ENCODE results near the gene SLC5A6. TPM values are rescaled to one million over a fixed set of nuclear protein-coding genes. Genes with fewer than 3 reads are reported as not detected.
A peak's percentile ranks its signal among the peaks of the same experiment; 100 is the strongest.

The SLC5A6 gene
- total RNA-seq, 4 donors from 2014 or later: 30.4 to 33.4 (median 33.1) TPM

- Histone ChIP-seq H3K27me3 (no peaks in the 10 kb centered on the region), H3K4me3 (no peak overlapping the region), H3K27ac (no peak overlapping the region), H3K36me3 (peaks cover 85% of the 10 kb centered on the region), H3K4me1 (peaks cover 2% of the 10 kb centered on the region), H3K9me3 (no peaks in the 10 kb centered on the region)
- TF ChIP-seq POLR2AphosphoS5 (IDR thresholded peaks at IDR 0.05): no peak
- TF ChIP-seq EP300 (IDR thresholded peaks at IDR 0.05): no peak
- no peak for TF ChIP-seq CTCF (IDR thresholded peaks at IDR 0.05)
- no peak for TF ChIP-seq POLR2A (IDR thresholded peaks at IDR 0.05)
- peak in 1 of 2 donors; percentile 66 for DNase-seq (ENCODE audit: low spot score in 2 of 2)
- WGBS: 87% methylated on average over 8 of the region's 8 CpGs
Observed at GRCh38 chr2:27204566-27204965, 7.5 kb downstream of the SLC5A6 start.

DNA sequence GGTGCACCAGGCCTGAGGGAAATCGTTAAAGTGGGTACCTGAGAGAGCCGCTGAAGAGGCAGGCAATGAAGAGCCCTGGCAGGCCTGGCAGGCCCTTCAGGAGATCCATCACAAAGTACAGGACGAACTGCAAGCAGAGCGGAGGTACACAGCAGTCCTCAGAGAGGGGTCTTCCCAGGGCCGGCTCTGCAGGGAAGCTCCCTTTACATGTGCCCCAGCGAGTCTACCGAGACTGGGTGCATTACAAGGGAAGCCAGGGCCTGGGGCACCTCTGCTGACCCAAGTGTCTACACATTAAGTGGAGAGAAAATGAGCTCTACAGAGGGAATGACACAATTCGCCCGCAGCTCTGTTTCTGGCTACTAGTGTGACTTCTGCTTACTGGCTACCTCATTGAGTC lies 8.3 kb downstream of the SLC5A6 start:
- H3K4me1 ChIP-seq: no peaks in the 10 kb centered on the region
- no peak for TF ChIP-seq POLR2A (IDR thresholded peaks at IDR 0.05)
- no peak for TF ChIP-seq EP300 (IDR thresholded peaks at IDR 0.05)
- TF ChIP-seq CTCF (IDR thresholded peaks at IDR 0.05): no peak
- no peak overlapping the region for H3K27ac ChIP-seq
- H3K4me3 ChIP-seq: no peak overlapping the region
- WGBS: 91% methylated on average over 9 of the region's 9 CpGs
- no peaks in the 10 kb centered on the region for H3K9me3 ChIP-seq
- DNase-seq (ENCODE audit: low spot score in 2 of 2): peak in 1 of 2 donors; percentile 67
- no peaks in the 10 kb centered on the region for H3K27me3 ChIP-seq
- H3K36me3 ChIP-seq: peaks cover 85% of the 10 kb centered on the region

GRCh38 chr2:27202854-27203253 lies 9.2 kb downstream of the SLC5A6 start:
- no peaks in the 10 kb centered on the region for H3K9me3 ChIP-seq
- no peak overlapping the region for H3K4me3 ChIP-seq
- peak in 1 of 2 donors; percentile 16 for DNase-seq (ENCODE audit: low spot score in 2 of 2)
- WGBS: 87% methylated on average over 2 of the region's 2 CpGs
- no peaks in the 10 kb centered on the region for H3K27me3 ChIP-seq
- TF ChIP-seq EP300 (IDR thresholded peaks at IDR 0.05) (no peak), POLR2A (IDR thresholded peaks at IDR 0.05) (no peak), POLR2AphosphoS5 (IDR thresholded peaks at IDR 0.05) (no peak), CTCF (IDR thresholded peaks at IDR 0.05) (no peak)
- H3K36me3 ChIP-seq: peaks cover 76% of the 10 kb centered on the region
- H3K4me1 ChIP-seq: no peaks in the 10 kb centered on the region
- H3K27ac ChIP-seq: no peak overlapping the region

- H3K4me1 ChIP-seq: no peaks in the 10 kb centered on the region
- H3K27me3 ChIP-seq: no peaks in the 10 kb centered on the region
- peak in 1 of 2 donors; percentile 63 for DNase-seq (ENCODE audit: low spot score in 2 of 2)
- H3K36me3 ChIP-seq: peaks cover 66% of the 10 kb centered on the region
- no peaks in the 10 kb centered on the region for H3K9me3 ChIP-seq
- no peak overlapping the region for H3K27ac ChIP-seq
- TF ChIP-seq EP300 (IDR thresholded peaks at IDR 0.05) (no peak), POLR2A (IDR thresholded peaks at IDR 0.05) (no peak), POLR2AphosphoS5 (IDR thresholded peaks at IDR 0.05) (no peak), CTCF (IDR thresholded peaks at IDR 0.05) (no peak)
- no peak overlapping the region for H3K4me3 ChIP-seq
- 90% methylated on average over 7 of the region's 7 CpGs for WGBS
Observed at GRCh38 chr2:27201675-27202074, 10.4 kb downstream of the SLC5A6 start.

DNA sequence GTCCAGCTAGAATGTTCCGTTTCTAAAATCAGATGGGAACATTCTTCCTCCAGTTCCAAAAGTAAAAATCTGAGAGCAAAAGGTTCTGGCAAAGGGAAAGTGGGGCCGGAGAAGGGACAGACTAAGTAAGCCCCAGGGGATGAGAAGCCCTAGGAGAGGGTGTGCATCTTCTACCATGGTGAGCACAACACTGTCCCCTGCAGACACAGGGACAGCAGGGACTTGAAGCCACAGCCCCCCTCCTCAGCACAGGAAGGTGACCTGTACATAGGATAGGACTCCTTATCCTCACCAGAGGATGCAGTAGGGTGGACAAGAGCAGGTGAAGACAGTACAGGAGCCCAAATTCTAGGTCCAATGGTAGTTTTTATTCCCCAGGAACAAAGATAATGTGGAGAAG lies 12.8 kb downstream of the SLC5A6 start:
- peak in 1 of 2 donors; percentile 15 for DNase-seq (ENCODE audit: low spot score in 2 of 2)
- no peak for TF ChIP-seq POLR2A (IDR thresholded peaks at IDR 0.05)
- no peak for TF ChIP-seq EP300 (IDR thresholded peaks at IDR 0.05)
- no peak for TF ChIP-seq POLR2AphosphoS5 (IDR thresholded peaks at IDR 0.05)
- no peak for TF ChIP-seq CTCF (IDR thresholded peaks at IDR 0.05)
- no peak overlapping the region for H3K4me3 ChIP-seq
- no peak overlapping the region for H3K27ac ChIP-seq
- H3K27me3 ChIP-seq: no peaks in the 10 kb centered on the region
- WGBS: 74% methylated on average over 2 of the region's 2 CpGs
- peaks cover 44% of the 10 kb centered on the region for H3K36me3 ChIP-seq
- H3K9me3 ChIP-seq: no peaks in the 10 kb centered on the region
- H3K4me1 ChIP-seq: no peaks in the 10 kb centered on the region
